ENCODE data around the gene ADGRD1. TPM values are rescaled to one million over a fixed set of nuclear protein-coding genes. Genes with fewer than 3 reads are reported as not detected.

Gene ADGRD1
- total and polyA plus RNA-seq, 2 of the 8 experiments (the other 6 are each of a cell fraction or from before 2014, with no cell fraction given) = 0.36 to 0.48 TPM

DNA sequence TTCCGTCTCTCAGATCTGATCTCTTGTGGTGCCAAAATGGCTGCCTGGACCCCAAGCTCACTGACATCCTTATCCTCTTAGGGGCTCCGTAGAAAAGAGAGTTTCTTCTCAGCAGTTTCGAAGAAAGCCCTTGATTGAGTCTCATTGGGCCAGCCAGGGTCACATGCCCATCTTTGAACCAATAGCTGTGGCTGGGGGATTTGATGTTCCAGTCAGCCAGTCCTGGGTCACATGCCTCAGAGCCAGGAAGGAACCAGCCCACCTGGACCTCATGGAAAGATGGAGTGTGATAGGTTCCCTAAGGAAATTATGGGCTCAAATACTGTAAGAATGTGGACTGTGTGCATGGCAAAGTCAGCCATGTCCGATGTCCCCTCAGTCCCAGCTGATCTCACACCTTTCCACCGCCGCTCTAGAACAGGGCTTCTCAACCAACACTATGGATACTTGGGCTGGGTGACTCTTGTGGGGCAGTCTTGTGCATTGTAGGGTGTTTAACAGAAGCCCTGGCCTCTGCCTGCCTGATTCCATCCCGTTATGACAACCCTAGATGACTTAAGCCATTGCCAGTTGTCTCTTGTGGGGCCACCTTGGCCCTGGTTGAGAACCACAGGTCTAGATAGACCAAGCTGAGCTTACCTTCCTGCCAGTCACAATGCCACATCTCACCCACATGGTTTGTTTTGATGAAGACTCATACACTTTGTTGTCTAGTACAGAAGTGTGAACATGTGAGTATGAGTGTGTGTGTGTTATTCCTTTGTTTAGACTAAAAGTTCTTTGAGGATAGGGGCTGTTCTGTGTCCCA, 163.9 kb downstream of the ADGRD1 start:
- Histone ChIP-seq H4K20me1 (replicated peaks in 1 of 2; ENCODE audit: control insufficient read depth in 1 of 2, insufficient read depth in 2 of 2, low read length in 2 of 2) (no peaks in the 10 kb centered on the region), H3K4me1 (replicated peaks in 1 of 4; ENCODE audit: control insufficient read depth in 3 of 4, insufficient read depth in 4 of 4, low read length in 3 of 4) (peaks cover 0 to 7% (median 3%) of the 10 kb centered on the region in 4 experiments; a peak in 4 of 7 replicates), H2BK20ac (ENCODE audit: low read length) (no peak overlapping the region), H3K18ac (ENCODE audit: extremely low read depth, low read length) (no peak overlapping the region), H3K79me2 (ENCODE audit: control insufficient read depth in 1 of 2, insufficient read depth in 2 of 2, low read length in 2 of 2) (no peaks in the 10 kb centered on the region), H2AK5ac (ENCODE audit: low read depth, low read length) (no peak overlapping the region), H2BK5ac (ENCODE audit: low read depth, low read length) (no peak overlapping the region), H3K36me3 (ENCODE audit: control insufficient read depth in 2 of 4, insufficient read depth in 4 of 4, low read length in 3 of 4) (no peaks in the 10 kb centered on the region; a peak in 1 of 8 replicates), H3K27me3 (replicated peaks in 1 of 4; ENCODE audit: control insufficient read depth in 3 of 4, extremely low read depth in 1 of 4, insufficient read depth in 3 of 4, low read length in 3 of 4) (no peaks in the 10 kb centered on the region; a peak in 1 of 7 replicates), H2BK15ac (ENCODE audit: low read length) (no peak overlapping the region), H3K14ac (ENCODE audit: insufficient read length) (no peak overlapping the region), H4K5ac (ENCODE audit: insufficient read length, low read depth, low read length) (no peak overlapping the region), H3K4me3 (ENCODE audit: extremely low read depth in 1 of 4, insufficient read depth in 2 of 4, low read depth in 3 of 4, low read length in 4 of 4) (no peak overlapping the region), H3K27ac (ENCODE audit: low read depth, low read length) (no peak overlapping the region), H3K4me2 (ENCODE audit: insufficient read depth in 1 of 2, low read depth in 2 of 2, low read length in 2 of 2) (no peak overlapping the region), H2AFZ (ENCODE audit: low read length) (no peak overlapping the region), H3K4ac (replicated peaks; ENCODE audit: insufficient read length, low read depth, low read length) (no peak overlapping the region), H3K9me3 (ENCODE audit: insufficient read depth in 2 of 2, low read depth in 1 of 2, low read length in 1 of 2) (no peaks in the 10 kb centered on the region), H3K9ac (replicated peaks in 1 of 4; ENCODE audit: extremely low read depth in 1 of 4, low read depth in 3 of 4, low read length in 3 of 4) (no peak overlapping the region), H3K23ac (ENCODE audit: insufficient read length) (no peak overlapping the region), H3K79me1 (ENCODE audit: low read depth, low read length) (no peaks in the 10 kb centered on the region), H2BK120ac (replicated peaks; ENCODE audit: low read depth, low read length) (no peak overlapping the region), H3K56ac (replicated peaks; ENCODE audit: insufficient read length, low read depth, low read length) (no peak overlapping the region), H3K23me2 (ENCODE audit: low read depth, low read length) (no peaks in the 10 kb centered on the region), H4K8ac (ENCODE audit: extremely low read depth, insufficient read depth, low read length) (no peak overlapping the region), H2BK12ac (ENCODE audit: low read depth, low read length) (no peak overlapping the region), H4K91ac (replicated peaks; ENCODE audit: insufficient read length, low read length) (no peak overlapping the region)
- FAIRE-seq = no peak
- ChIA-PET CTCF (ENCODE audit: partially characterized antibody) (interaction anchor here (0.8 to 15.0 kb wide), 17 partner anchors 10 to 903 kb away, joined by 3 to 196 read pairs (median 5); no protein-coding TSS in a partner anchor), POLR2A (ENCODE audit: partially characterized antibody) (no interaction called here)
- DNase-seq (ENCODE audit: low read depth in 1 of 2, low spot score in 2 of 2) = no peak
- no peak for TF ChIP-seq JUND (IDR thresholded peaks at IDR 0.05; ENCODE audit: low read length)
- TF ChIP-seq GABPA (IDR thresholded peaks at IDR 0.05; ENCODE audit: borderline replicate concordance, insufficient read depth, low read length) = no peak
- no peak for TF ChIP-seq EGR1 (IDR thresholded peaks at IDR 0.05; ENCODE audit: borderline replicate concordance, low read depth, low read length)
- no peak for TF ChIP-seq BRCA1 (IDR thresholded peaks at IDR 0.05; ENCODE audit: low read depth, low read length)
- no peak for TF ChIP-seq EP300 (IDR thresholded peaks at IDR 0.05; ENCODE audit: borderline replicate concordance in 1 of 2, low read depth in 2 of 2, low read length in 2 of 2)
- no peak for TF ChIP-seq YY1 (IDR thresholded peaks at IDR 0.05; ENCODE audit: low read depth, low read length)
- WGBS, 2 experiments (ENCODE audit: extremely low coverage in 1 of 2, insufficient coverage in 1 of 2, insufficient read length in 1 of 2, insufficient replicate concordance in 2 of 2, low coverage in 1 of 2, low lambda C conversion rate in 2 of 2, missing lambda C conversion rate in 1 of 2) = 79% methylated on average over 7 of the region's 7 CpGs; no CpG with 5 or more reads in 1 of the 2 experiments

All from H1 (cell line).